ENCODE results near the gene FSCB. TPM values are rescaled to one million over a fixed set of nuclear protein-coding genes. Genes with fewer than 3 reads are reported as not detected.

FSCB gene, protein sequence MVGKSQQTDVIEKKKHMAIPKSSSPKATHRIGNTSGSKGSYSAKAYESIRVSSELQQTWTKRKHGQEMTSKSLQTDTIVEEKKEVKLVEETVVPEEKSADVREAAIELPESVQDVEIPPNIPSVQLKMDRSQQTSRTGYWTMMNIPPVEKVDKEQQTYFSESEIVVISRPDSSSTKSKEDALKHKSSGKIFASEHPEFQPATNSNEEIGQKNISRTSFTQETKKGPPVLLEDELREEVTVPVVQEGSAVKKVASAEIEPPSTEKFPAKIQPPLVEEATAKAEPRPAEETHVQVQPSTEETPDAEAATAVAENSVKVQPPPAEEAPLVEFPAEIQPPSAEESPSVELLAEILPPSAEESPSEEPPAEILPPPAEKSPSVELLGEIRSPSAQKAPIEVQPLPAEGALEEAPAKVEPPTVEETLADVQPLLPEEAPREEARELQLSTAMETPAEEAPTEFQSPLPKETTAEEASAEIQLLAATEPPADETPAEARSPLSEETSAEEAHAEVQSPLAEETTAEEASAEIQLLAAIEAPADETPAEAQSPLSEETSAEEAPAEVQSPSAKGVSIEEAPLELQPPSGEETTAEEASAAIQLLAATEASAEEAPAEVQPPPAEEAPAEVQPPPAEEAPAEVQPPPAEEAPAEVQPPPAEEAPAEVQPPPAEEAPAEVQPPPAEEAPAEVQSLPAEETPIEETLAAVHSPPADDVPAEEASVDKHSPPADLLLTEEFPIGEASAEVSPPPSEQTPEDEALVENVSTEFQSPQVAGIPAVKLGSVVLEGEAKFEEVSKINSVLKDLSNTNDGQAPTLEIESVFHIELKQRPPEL
- total RNA-seq, result not detected in 2 replicates

DNA sequence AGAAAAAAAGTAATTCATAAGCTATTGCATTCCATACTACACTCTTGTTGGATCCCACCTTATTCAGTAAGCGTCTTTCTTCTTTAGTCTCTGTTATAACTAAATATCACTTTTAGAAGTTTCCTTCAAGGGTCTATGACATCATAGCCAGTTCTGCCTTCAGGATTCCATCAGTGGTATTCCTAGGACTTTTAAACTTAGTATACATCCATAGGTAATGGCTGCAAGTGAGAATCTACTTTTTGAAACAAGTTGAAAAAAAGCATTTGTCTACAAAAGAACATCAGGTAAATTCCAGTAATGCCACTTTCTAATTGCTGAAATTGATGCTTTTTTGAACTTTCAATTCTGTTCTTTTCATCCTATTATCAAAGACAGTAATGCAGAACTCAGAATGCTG is at the start of gene FSCB:
TSS of gene FSCB (minus strand) at position 101 of the 400 bp plus-strand sequence. CDS start 296 bp downstream, outside the sequence.

